SU-DHL-6 (cell line): ENCODE data around the gene TMCC1.

Experiments
- CTCF ChIP-seq: fragments of 200-600 bp; sonication (generic); IDR thresholded peaks from one replicate; pipeline ENCODE4 v1.5.1; 2017; ENCODE audit warnings: antibody characterized with exemption, mild to moderate bottlenecking, low read length, moderate library complexity; ENCODE audit not compliant: insufficient read depth, poor library complexity, severe bottlenecking
- EZH2phosphoT487 ChIP-seq: fragments of 200-600 bp; sonication (generic), shearing (Covaris generic); conservative IDR thresholded peaks from 2 replicates; pipeline ENCODE4 v1.6.1; 2018; ENCODE audit warnings: mild to moderate bottlenecking, antibody characterized with exemption, low read length, moderate library complexity, mixed read lengths

GRCh38 chr3:129758306-129758705 lies 135.2 kb downstream of the TMCC1 start:
- no peak for TF ChIP-seq CTCF
- no peak for TF ChIP-seq EZH2phosphoT487
